NB4 (cell line): Measurements from ENCODE around the gene CCDC138.

Experiments used
- CTCF ChIP-seq: IDR thresholded peaks from one replicate; pipeline ENCODE4 v1.5.1; 2012; ENCODE audit warnings: low read depth, low read length
- MYC ChIP-seq: IDR thresholded peaks from 2 replicates; pipeline ENCODE4 v1.6.1; 2011; ENCODE audit warnings: low read depth, low read length
- POLR2A ChIP-seq: IDR thresholded peaks from 2 replicates; pipeline ENCODE4 v1.6.1; 2011; ENCODE audit warnings: mild to moderate bottlenecking; ENCODE audit not compliant: insufficient read length; ENCODE audit errors: extremely low read depth

DNA sequence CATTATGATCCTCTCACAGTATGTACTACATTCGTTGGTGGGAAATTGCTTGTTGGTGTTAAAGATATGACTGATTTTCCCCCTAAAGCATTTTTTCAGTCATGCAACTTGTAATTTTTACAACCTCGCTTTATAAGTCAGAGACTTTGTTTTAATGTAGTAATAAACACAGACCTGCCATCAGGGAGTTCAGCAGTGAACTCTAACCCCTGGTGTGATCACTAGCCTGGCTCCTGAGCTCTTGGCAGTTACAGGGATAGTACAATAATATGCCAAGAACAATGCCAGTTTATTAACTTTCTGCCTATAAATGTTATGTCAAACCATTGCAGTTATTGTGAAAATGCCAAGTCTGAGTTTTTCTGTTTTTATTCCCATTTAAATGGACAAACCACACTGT, 108.6 kb downstream of the CCDC138 start:
- TF ChIP-seq CTCF (no peak), POLR2A (no peak), MYC (no peak)
